ENCODE measurements around the gene TP53.

The TP53 gene

GRCh38 chr17:7700510-7700909 is 13.2 kb upstream of the TP53 start:
- TF ChIP-seq ZFX (IDR thresholded peaks at IDR 0.05), result no peak
- TF ChIP-seq CTCF (conservative IDR thresholded peaks at IDR 0.05), result no peak
- H3K27ac ChIP-seq, result no peak overlapping the region

DNA sequence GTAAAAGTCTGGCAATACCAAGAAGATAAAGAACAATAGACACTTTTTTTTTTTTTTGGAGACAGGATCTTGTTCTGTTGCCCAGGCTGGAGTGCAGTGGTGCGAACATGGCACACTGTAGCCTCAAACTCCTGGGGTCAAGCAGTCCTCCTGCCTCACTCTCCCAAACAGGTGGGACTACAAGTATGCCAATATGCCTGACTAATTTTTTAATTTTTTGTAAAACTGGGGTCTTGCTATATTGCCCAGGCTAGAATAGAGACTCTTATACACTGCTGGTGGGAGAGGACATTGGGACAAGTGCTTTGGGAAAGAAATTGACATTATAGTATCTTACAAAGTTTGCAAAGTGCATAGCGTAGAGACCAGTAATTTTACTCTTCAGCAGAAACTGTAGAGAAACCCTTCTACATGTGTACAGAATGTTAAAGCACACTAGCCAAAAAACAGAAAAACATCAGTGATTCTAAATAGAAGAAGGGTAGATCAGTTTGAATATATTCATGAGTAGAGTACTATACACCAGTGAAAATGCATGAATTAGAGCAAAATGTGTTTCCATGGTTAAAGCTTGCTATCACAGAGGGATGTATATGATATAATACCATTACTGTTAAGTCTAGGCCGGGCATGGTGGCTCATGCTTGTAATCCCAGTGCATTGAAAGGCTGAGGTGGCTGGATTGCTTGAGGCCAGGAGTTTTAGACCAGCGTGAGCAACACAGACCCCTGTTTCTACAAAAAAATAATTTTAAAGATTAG is 10.7 kb upstream of the TP53 start:
- H3K27ac ChIP-seq, result no peak overlapping the region
- TF ChIP-seq CTCF (conservative IDR thresholded peaks at IDR 0.05), result no peak

DNA sequence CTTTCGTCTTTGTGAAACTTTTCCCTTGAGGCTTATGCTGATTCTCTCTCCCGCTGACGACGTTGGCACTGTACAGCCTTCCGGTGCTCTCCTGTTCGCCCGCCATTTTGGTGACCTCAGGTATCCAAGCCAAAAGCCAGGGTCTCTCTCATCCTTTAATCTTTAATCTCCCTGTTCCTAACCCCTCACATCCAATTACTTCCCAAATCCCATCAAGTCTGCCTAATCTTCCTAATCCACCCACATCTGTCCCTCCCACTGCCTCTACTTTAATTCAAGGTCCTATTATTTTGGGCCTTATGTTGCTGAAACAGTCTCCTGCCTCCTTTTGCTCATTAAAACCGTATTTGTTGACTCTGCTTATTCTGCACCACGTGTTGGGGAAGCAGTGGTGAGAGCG is 8.3 kb upstream of the TP53 start:
- H3K27ac ChIP-seq, result no peak overlapping the region
- TF ChIP-seq ZFX (IDR thresholded peaks at IDR 0.05) (no peak), CTCF (conservative IDR thresholded peaks at IDR 0.05) (no peak)

GRCh38 chr17:7688808-7689316 is 1.6 kb upstream of the TP53 start:
- TF ChIP-seq CTCF (conservative IDR thresholded peaks at IDR 0.05) (no peak), ZFX (IDR thresholded peaks at IDR 0.05) (no peak)
- peak overlapping the region; percentile 77 for H3K27ac ChIP-seq

- peak within 1 kb of the TSS; percentile 98 for H3K27ac ChIP-seq
- TF ChIP-seq ZFX (IDR thresholded peaks at IDR 0.05) (no peak), CTCF (conservative IDR thresholded peaks at IDR 0.05) (peak; percentile 100)
Measured at GRCh38 chr17:7687908-7688807, 868 bp upstream of the TP53 start, which contains the start of gene WRAP53. Gene WRAP53 (plus strand): TSS chr17:7688477. CDS start chr17:7688649, 172 bp downstream.

DNA sequence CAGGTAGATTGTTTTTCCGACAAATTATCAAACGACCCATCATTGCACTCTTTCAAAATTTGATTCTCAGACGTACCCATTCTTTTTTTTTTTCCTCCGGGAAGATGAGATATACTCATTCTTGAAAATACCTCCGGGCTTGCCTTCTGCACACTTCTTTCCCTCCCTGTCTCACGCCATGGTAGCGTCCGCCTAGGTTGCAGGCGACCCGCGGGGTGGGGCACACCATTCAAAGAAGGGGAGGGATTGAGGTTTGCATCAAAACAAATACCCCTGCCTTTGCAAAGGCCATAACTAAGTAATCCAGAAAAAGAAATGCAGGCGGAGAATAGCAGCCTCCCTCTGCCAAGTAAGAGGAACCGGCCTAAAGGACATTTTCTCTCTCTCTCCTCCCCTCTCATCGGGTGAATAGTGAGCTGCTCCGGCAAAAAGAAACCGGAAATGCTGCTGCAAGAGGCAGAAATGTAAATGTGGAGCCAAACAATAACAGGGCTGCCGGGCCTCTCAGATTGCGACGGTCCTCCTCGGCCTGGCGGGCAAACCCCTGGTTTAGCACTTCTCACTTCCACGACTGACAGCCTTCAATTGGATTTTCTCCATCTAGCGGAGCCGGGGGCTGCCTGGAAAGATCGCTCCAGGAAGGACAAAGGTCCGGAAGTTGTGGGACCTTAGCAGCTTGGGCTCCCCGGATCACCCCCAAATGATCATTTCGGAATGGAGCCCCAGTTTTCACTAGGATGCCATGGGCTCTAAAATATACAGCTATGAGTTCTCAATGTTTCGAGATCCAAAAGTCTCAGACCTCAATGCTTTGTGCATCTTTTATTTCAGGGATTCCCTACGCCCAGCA is 843 bp downstream of the TP53 start:
- TF ChIP-seq CTCF (conservative IDR thresholded peaks at IDR 0.05), result no peak
- TF ChIP-seq ZFX (IDR thresholded peaks at IDR 0.05), result no peak
- H3K27ac ChIP-seq, result peak overlapping the region; percentile 98
